ENCODE data around the gene MSANTD1.

DNA sequence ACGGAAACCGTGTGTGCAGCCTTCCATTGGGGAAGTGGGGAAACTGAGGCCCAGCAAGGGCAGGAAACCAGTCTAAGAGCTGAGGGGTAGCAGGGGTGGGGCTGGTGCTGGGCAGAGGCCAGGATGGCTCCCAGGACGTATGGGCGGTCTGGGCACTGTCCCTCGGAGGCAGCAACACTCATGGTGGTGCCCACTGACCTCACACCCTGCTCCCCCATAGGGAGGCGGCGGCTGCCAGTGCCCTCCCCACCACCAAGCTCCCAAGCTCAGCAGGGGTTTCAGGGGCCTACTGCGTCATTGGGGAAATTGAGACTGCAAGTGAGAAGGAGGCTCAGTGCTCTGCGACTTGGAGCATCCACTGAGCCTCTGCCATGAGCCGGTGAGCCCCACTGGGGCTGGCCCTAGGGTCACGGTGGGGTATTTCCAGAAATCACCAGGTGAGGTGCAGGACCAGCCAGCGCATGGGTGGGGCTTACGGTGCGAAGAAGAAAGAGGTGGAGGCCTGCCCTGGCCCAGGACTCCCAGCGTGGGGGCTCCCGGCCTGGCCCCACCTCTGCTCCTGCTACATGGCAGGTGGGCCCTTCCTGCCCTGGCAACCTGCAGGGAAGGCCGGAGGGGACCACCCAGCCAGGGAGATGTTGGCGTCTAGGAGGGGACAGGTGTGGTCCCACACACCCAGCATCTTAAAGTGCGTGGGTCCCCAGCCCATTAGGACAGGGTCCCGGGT lies 915 bp downstream of the MSANTD1 start:
- TF ChIP-seq POLR2AphosphoS5 (IDR thresholded peaks at IDR 0.05; ENCODE audit: borderline replicate concordance, low read depth, low read length) (no peak), EZH2 (IDR thresholded peaks at IDR 0.05) (no peak), FOXP2 (optimal IDR thresholded peaks at IDR 0.05; ENCODE audit: control extremely low read depth, extremely low read length, insufficient read depth) (no peak)
